ENCODE data around the gene CDO1. TPM values are rescaled to one million over a fixed set of nuclear protein-coding genes. Genes with fewer than 3 reads are reported as not detected.

CDO1 gene
- not detected for polyA plus RNA-seq

- Mint-ChIP-seq H3K9me3 (peaks cover 0 to 2% (median under 1%) of the 10 kb centered on the region in 6 donors), H3K36me3 (no peaks in the 10 kb centered on the region), H3K27ac (no peak within 1 kb of the TSS), H3K4me1 (peaks cover 7 to 11% of the 10 kb centered on the region in 2 donors), H3K27me3 (ENCODE audit: low read depth in 3 of 3) (peaks cover 19 to 47% (median 37%) of the 10 kb centered on the region in 3 donors), H3K4me3 (peak within 1 kb of the TSS in 4 of 5 donors; percentile 16 to 55 (median 48))
- DNase-seq = no peak
These were observed at the start of gene CDO1 for GRCh38 chr5:115816226-115817081. Gene CDO1, minus strand, starts transcription at chr5:115816659. Its CDS starts 262 bp downstream, at chr5:115816397.

- no peak for DNase-seq
- Mint-ChIP-seq H3K27me3 (ENCODE audit: low read depth in 3 of 3) (peaks cover 0 to 4% (median 1%) of the 10 kb centered on the region in 3 donors), H3K27ac (no peak overlapping the region), H3K4me1 (peaks cover 7 to 24% of the 10 kb centered on the region in 2 donors), H3K4me3 (no peak overlapping the region), H3K9me3 (peaks cover 0 to 3% (median 0%) of the 10 kb centered on the region in 6 donors), H3K36me3 (peaks cover 0 to 4% (median 0%) of the 10 kb centered on the region in 3 donors)
These were observed 42.9 kb upstream of the CDO1 start for GRCh38 chr5:115859378-115859777.

DNA sequence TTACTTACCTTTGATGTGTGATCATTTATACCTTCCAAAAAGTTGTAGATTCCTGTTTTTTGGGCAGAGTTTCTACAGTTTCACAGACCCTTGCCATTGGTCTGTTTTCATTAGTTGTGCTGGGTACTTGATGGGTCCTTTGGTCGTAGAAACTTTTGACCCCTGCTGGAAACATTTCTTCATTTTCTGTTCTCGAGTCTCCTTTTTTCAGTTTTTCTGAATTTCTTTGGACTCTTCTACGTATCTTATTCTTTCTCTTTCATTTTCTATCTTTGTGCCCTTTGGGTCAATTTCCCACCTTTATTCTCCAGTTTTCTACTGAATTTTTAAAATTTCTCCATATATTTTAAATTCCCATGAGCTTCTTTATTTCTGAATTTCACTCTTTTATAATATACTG is 41.9 kb upstream of the CDO1 start:
- peaks cover 7 to 24% of the 10 kb centered on the region in 2 donors for H3K4me1 Mint-ChIP-seq
- H3K36me3 Mint-ChIP-seq = peaks cover 4 to 5% (median 4%) of the 10 kb centered on the region in 3 donors
- H3K27ac Mint-ChIP-seq = peak overlapping the region in 5 of 6 donors; percentile 21 to 73 (median 62)
- no peaks in the 10 kb centered on the region for H3K9me3 Mint-ChIP-seq
- DNase-seq = no peak
- peaks cover 0 to 4% (median 1%) of the 10 kb centered on the region in 3 donors for H3K27me3 Mint-ChIP-seq (ENCODE audit: low read depth in 3 of 3)
- peak overlapping the region; percentile 59 to 72 (median 65) for H3K4me3 Mint-ChIP-seq

DNA sequence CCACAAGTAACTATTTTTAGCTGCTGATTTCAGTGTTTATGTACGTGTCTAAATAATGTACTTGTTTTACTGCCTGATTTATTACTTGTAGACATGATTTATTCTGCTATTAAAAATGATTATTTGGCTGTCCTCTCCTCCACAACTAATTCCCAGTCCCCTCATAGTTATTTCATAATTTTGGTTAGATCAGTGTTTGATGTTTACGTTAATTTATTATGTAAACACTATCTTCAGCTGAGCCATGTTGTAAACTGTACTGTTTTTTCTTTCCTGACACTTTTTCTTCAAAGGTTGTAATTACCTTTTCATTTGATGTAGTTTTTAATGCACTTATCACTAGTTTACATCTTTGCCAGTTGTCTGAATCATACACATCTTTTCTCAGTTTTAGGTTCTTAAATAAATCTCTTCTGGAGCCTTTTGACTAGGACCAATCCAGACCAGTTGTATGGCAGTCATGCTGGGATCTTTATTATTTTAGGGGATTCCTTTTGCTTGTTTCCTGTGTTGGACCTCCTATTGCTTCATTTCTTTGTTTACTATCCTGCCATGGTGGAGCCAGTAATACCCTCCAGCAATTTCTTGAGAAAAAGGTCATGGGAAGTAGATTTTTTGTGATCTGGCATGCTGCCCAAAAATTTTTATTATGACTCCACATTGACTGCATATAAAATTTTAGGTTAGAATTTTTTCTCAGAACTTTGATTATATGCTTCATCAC is 41.3 kb upstream of the CDO1 start:
- no peak for DNase-seq
- Mint-ChIP-seq H3K27me3 (ENCODE audit: low read depth in 3 of 3) (peaks cover 0 to 4% (median 1%) of the 10 kb centered on the region in 3 donors), H3K27ac (peak overlapping the region in 3 of 6 donors; percentile 31 to 65 (median 32)), H3K4me3 (peak overlapping the region in 2 of 5 donors; percentile 59 to 72), H3K36me3 (peaks cover 4 to 5% (median 4%) of the 10 kb centered on the region in 3 donors), H3K4me1 (peaks cover 7 to 24% of the 10 kb centered on the region in 2 donors), H3K9me3 (no peaks in the 10 kb centered on the region)

- H3K4me1 Mint-ChIP-seq = peaks cover 7 to 24% of the 10 kb centered on the region in 2 donors
- no peak overlapping the region for H3K4me3 Mint-ChIP-seq
- peaks cover 4 to 5% (median 4%) of the 10 kb centered on the region in 3 donors for H3K36me3 Mint-ChIP-seq
These were observed 40.6 kb upstream of the CDO1 start for GRCh38 chr5:115857057-115857479.

DNA sequence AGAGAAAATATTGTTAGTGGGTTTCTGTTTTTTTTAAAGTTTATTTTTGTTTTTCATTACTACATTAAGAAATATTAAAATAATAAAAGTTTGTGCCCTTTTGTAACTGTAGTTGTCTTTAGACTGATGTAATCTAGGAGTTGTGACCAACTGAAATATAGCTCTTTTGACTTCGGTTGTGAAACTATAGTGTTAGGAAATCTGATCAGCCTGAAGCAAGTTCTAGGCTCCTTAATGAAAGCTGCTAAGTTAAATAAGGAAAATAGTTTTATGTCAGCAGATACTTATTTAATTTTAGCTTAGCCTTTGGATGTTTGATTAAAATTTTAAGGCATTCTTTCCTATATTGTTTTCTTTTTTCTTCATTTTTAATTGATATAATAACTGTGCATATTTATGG is 39.5 kb upstream of the CDO1 start:
- no peaks in the 10 kb centered on the region for H3K9me3 Mint-ChIP-seq
- peaks cover 5 to 20% of the 10 kb centered on the region in 2 donors for H3K4me1 Mint-ChIP-seq
- H3K27ac Mint-ChIP-seq = no peak overlapping the region
- H3K4me3 Mint-ChIP-seq = no peak overlapping the region
- peaks cover 4 to 5% (median 4%) of the 10 kb centered on the region in 3 donors for H3K36me3 Mint-ChIP-seq
- DNase-seq = no peak
- peaks cover 0 to 4% (median 1%) of the 10 kb centered on the region in 3 donors for H3K27me3 Mint-ChIP-seq (ENCODE audit: low read depth in 3 of 3)

More at GRCh38 chr5:115857057-115857479, 40.6 kb upstream of the CDO1 start:
- Mint-ChIP-seq H3K27me3 (ENCODE audit: low read depth in 3 of 3) (peaks cover 0 to 4% (median 1%) of the 10 kb centered on the region in 3 donors), H3K9me3 (no peaks in the 10 kb centered on the region), H3K27ac (peak overlapping the region in 1 of 6 donors; percentile 2)
- no peak for DNase-seq

- H3K4me1 Mint-ChIP-seq = peaks cover 4 to 22% of the 10 kb centered on the region in 2 donors
- DNase-seq = no peak
- H3K4me3 Mint-ChIP-seq = no peak overlapping the region
- no peaks in the 10 kb centered on the region for H3K9me3 Mint-ChIP-seq
- peaks cover 4 to 5% (median 4%) of the 10 kb centered on the region in 3 donors for H3K36me3 Mint-ChIP-seq
- peaks cover 0 to 1% (median 1%) of the 10 kb centered on the region in 3 donors for H3K27me3 Mint-ChIP-seq (ENCODE audit: low read depth in 3 of 3)
- no peak overlapping the region for H3K27ac Mint-ChIP-seq
These were observed 37.7 kb upstream of the CDO1 start for GRCh38 chr5:115854139-115854538.

- Mint-ChIP-seq H3K27me3 (ENCODE audit: low read depth in 3 of 3) (peaks cover 0 to 1% (median 0%) of the 10 kb centered on the region in 3 donors), H3K27ac (no peak overlapping the region), H3K36me3 (peaks cover 4 to 5% (median 4%) of the 10 kb centered on the region in 3 donors), H3K4me3 (no peak overlapping the region), H3K4me1 (peaks cover 0 to 4% of the 10 kb centered on the region in 2 donors), H3K9me3 (no peaks in the 10 kb centered on the region)
- no peak for DNase-seq
These were observed 34.4 kb upstream of the CDO1 start for GRCh38 chr5:115850744-115851416.

- Mint-ChIP-seq H3K4me3 (no peak overlapping the region), H3K4me1 (peaks cover 4% of the 10 kb centered on the region in 2 donors), H3K27ac (no peak overlapping the region), H3K27me3 (ENCODE audit: low read depth in 3 of 3) (no peaks in the 10 kb centered on the region), H3K9me3 (no peaks in the 10 kb centered on the region), H3K36me3 (peaks cover 0 to 5% (median 4%) of the 10 kb centered on the region in 3 donors)
- DNase-seq = no peak
These were observed 32.9 kb upstream of the CDO1 start for GRCh38 chr5:115849258-115849798.

- Mint-ChIP-seq H3K9me3 (no peaks in the 10 kb centered on the region), H3K36me3 (no peaks in the 10 kb centered on the region), H3K4me3 (no peak overlapping the region), H3K27ac (no peak overlapping the region), H3K4me1 (peaks cover 14 to 24% of the 10 kb centered on the region in 2 donors), H3K27me3 (ENCODE audit: low read depth in 3 of 3) (peaks cover 0 to 8% (median 2%) of the 10 kb centered on the region in 3 donors)
- no peak for DNase-seq
These were observed 30.8 kb upstream of the CDO1 start for GRCh38 chr5:115847290-115847689.

DNA sequence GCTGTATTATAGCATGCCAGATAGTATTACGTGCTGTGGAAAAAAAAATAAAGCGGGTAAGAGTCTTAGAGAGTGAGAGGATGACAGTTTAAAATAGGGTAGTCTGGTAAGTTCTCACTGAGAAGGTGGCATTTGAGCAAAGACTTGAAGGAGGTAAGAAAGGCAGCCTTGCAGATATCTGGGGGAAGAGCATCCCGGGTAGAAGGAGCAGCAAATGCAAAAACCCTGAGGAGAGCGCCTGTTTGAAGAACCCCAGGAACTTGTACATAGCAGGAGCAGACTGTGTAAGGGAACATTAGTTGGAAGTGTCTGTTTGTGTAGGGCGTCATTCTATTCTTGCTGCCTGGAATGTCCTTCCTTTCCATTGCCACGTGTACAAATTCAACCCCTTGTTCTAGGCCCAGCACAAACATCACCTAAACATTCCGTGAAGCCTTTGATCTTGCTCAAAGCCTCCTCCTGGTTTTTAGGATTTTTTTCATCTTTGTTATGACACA is 27.9 kb upstream of the CDO1 start:
- no peaks in the 10 kb centered on the region for H3K36me3 Mint-ChIP-seq
- peak overlapping the region in 1 of 5 donors; percentile 3 for H3K4me3 Mint-ChIP-seq
- peaks cover 33 to 42% of the 10 kb centered on the region in 2 donors for H3K4me1 Mint-ChIP-seq
- no peak for DNase-seq
- H3K9me3 Mint-ChIP-seq = no peaks in the 10 kb centered on the region
- peak overlapping the region in 1 of 6 donors; percentile 53 for H3K27ac Mint-ChIP-seq
- H3K27me3 Mint-ChIP-seq (ENCODE audit: low read depth in 3 of 3) = peaks cover 5 to 13% (median 12%) of the 10 kb centered on the region in 3 donors

GRCh38 chr5:115843444-115844130 is 27.1 kb upstream of the CDO1 start:
- Mint-ChIP-seq H3K4me3 (peak overlapping the region in 4 of 5 donors; percentile 98 to 99 (median 98)), H3K36me3 (no peaks in the 10 kb centered on the region), H3K27me3 (ENCODE audit: low read depth in 3 of 3) (peaks cover 5 to 13% (median 12%) of the 10 kb centered on the region in 3 donors), H3K9me3 (no peaks in the 10 kb centered on the region), H3K27ac (peak overlapping the region in 4 of 6 donors; percentile 53 to 97 (median 91)), H3K4me1 (peaks cover 41 to 50% of the 10 kb centered on the region in 2 donors)
- DNase-seq = no peak

Data from immature natural killer cell (primary cell).